HG03565 (cell line): ENCODE measurements around the gene TMEM120B.

Source experiments
- ATAC-seq: cut with Tn5 transposase; IDR thresholded peaks from one replicate; pipeline ENCODE4 v1.9.1; 2021; ENCODE audit warnings: mild to moderate bottlenecking, moderate library complexity; ENCODE audit not compliant: unreplicated experiment

The TMEM120B gene

GRCh38 chr12:121812921-121813896 is 100.7 kb downstream of the TMEM120B start:
- ATAC-seq = no peak

GRCh38 chr12:121813951-121814350 is 101.4 kb downstream of the TMEM120B start:
- no peak for ATAC-seq

- ATAC-seq = no peak
Measured at GRCh38 chr12:121814429-121815119, 102.0 kb downstream of the TMEM120B start.

GRCh38 chr12:121815263-121815662 is 102.7 kb downstream of the TMEM120B start:
- ATAC-seq = no peak

GRCh38 chr12:121816925-121817647 is 104.5 kb downstream of the TMEM120B start:
- ATAC-seq = no peak

- ATAC-seq = no peak
Measured at GRCh38 chr12:121817648-121818043, 105.1 kb downstream of the TMEM120B start.

- no peak for ATAC-seq
Measured at GRCh38 chr12:121819212-121819949, 106.8 kb downstream of the TMEM120B start.

GRCh38 chr12:121820056-121820455 is 107.5 kb downstream of the TMEM120B start:
- ATAC-seq = no peak

GRCh38 chr12:121822393-121823100 is 110.0 kb downstream of the TMEM120B start:
- ATAC-seq = no peak

GRCh38 chr12:121823101-121823726 is 110.7 kb downstream of the TMEM120B start:
- no peak for ATAC-seq

GRCh38 chr12:121823727-121824115 is 111.2 kb downstream of the TMEM120B start:
- no peak for ATAC-seq

GRCh38 chr12:121825041-121825523 is 112.5 kb downstream of the TMEM120B start:
- ATAC-seq = no peak

GRCh38 chr12:121826318-121827150 is 114.0 kb downstream of the TMEM120B start:
- ATAC-seq = no peak

- no peak for ATAC-seq
Measured at GRCh38 chr12:121827351-121828099, 115.0 kb downstream of the TMEM120B start.

- no peak for ATAC-seq
Measured at GRCh38 chr12:121828306-121828705, 115.8 kb downstream of the TMEM120B start.

GRCh38 chr12:121828826-121829225 is 116.3 kb downstream of the TMEM120B start:
- ATAC-seq = no peak

- ATAC-seq = no peak
Measured at GRCh38 chr12:121829250-121829918, 116.8 kb downstream of the TMEM120B start.
